SK-N-SH (cell line): ENCODE results near the gene HDAC11. TPM values are rescaled to one million over a fixed set of nuclear protein-coding genes. Genes with fewer than 3 reads are reported as not detected.

Experiments used
- CTCF ChIA-PET: fragments of 300-600, 350-600 bp; formaldehyde crosslinking; extraction: SDS; loops from one replicate; lab custom pipeline; 2021; lab: Yijun Ruan, JAX
- POLR2A ChIA-PET: fragments of 350-600 bp; sonication (Branson Sonifier 250); formaldehyde crosslinking; extraction: SDS; loops from one replicate; lab custom pipeline; 2020; ENCODE audit warnings: antibody characterized with exemption, inconsistent platforms; lab: Yijun Ruan, JAX
- DNase-seq: peaks from one replicate; pipeline ENCODE4 v3.0.0; 2012
- H2AFZ ChIP-seq: fragments of 200-600 bp; sonication (generic); 2 replicates; pipeline ENCODE4 v1.8.1; 2016; ENCODE audit warnings: antibody characterized with exemption, mild to moderate bottlenecking, low read depth
- H3F3A ChIP-seq: fragments of 200-600 bp; sonication (generic); replicated peaks from 2 replicates; pipeline ENCODE3; 2016; ENCODE audit warnings: antibody characterized with exemption, mild to moderate bottlenecking; ENCODE audit not compliant: insufficient read depth
- H3K27ac ChIP-seq, 2 experiments: fragments of 200-500 bp in 1 of 2; fragments of 200-600 bp in 1 of 2; sonication (Bioruptor generic) in 1 of 2; sonication (generic), shearing (Covaris generic) in 1 of 2; 2 replicates each; pipeline versions ENCODE4 v1.5.1 to v1.6.1; 2014 to 2016; ENCODE audit warnings: low read depth in 2 of 2, inconsistent platforms in 1 of 2, low read length in 1 of 2, mild to moderate bottlenecking in 1 of 2, mixed read lengths in 1 of 2
- H3K27me3 ChIP-seq: fragments of 200-600 bp; sonication (generic), shearing (Covaris generic); 2 replicates; pipeline ENCODE4 v1.6.1; 2016; ENCODE audit warnings: mixed run types; ENCODE audit not compliant: insufficient read depth
- H3K36me3 ChIP-seq, 2 experiments: fragments of 200-500 bp in 1 of 2; fragments of 200-600 bp in 1 of 2; sonication (Bioruptor generic) in 1 of 2; sonication (generic) in 1 of 2; replicated peaks in 1 of 2; 2 replicates each; pipeline versions ENCODE3 to v1.5.1; 2014 to 2016; ENCODE audit warnings: low read length in 1 of 2, mild to moderate bottlenecking in 1 of 2; ENCODE audit not compliant: insufficient read depth in 2 of 2, control insufficient read depth in 1 of 2
- H3K4me1 ChIP-seq, 2 experiments: fragments of 200-500 bp in 1 of 2; fragments of 200-600 bp in 1 of 2; sonication (Bioruptor generic) in 1 of 2; sonication (generic), shearing (Covaris generic) in 1 of 2; 2 replicates each; pipeline versions ENCODE4 v1.5.1 to v1.6.1; 2014 to 2016; ENCODE audit warnings: low read depth in 1 of 2, low read length in 1 of 2, mixed run types in 1 of 2; ENCODE audit not compliant: insufficient read depth in 2 of 2, control insufficient read depth in 1 of 2
- H3K4me2 ChIP-seq: fragments of 200-600 bp; sonication (generic), shearing (Covaris generic); 2 replicates; pipeline ENCODE4 v1.6.1; 2017; ENCODE audit warnings: mixed run types
- H3K4me3 ChIP-seq, 2 experiments: fragments of 200-500 bp in 1 of 2; fragments of 200-600 bp in 1 of 2; sonication (Bioruptor generic) in 1 of 2; sonication (generic), shearing (Covaris generic) in 1 of 2; 2 replicates each; pipeline versions ENCODE4 v1.5.1 to v1.8.1; 2014 to 2016; ENCODE audit warnings: low read depth in 2 of 2, inconsistent platforms in 1 of 2, low read length in 1 of 2, mild to moderate bottlenecking in 1 of 2, mixed read lengths in 1 of 2, moderate library complexity in 1 of 2
- H3K79me2 ChIP-seq: fragments of 200-600 bp; sonication (generic); 2 replicates; pipeline ENCODE4 v1.8.1; 2017; ENCODE audit warnings: mild to moderate bottlenecking; ENCODE audit not compliant: insufficient read depth
- H3K9ac ChIP-seq: fragments of 200-600 bp; sonication (generic); 2 replicates; pipeline ENCODE4 v1.6.1; 2017; ENCODE audit warnings: mixed run types
- H3K9me2 ChIP-seq: fragments of 200-600 bp; sonication (generic); 2 replicates; pipeline ENCODE4 v1.6.1; 2017; ENCODE audit warnings: mixed run types
- H3K9me3 ChIP-seq: fragments of 200-600 bp; sonication (generic); 2 replicates; pipeline ENCODE4 v1.6.1; 2017; ENCODE audit warnings: mixed run types, mild to moderate bottlenecking, moderate library complexity
- H4K20me1 ChIP-seq: fragments of 200-600 bp; sonication (generic); 2 replicates; pipeline ENCODE4 v1.6.1; 2017; ENCODE audit warnings: mild to moderate bottlenecking, mixed run types; ENCODE audit not compliant: insufficient read depth
- CHD2 ChIP-seq: fragments of 150-350 bp; IDR thresholded peaks from 2 replicates; pipeline ENCODE4 v1.6.1; 2018; ENCODE audit warnings: low read length; ENCODE audit not compliant: partially characterized antibody
- EZH2phosphoT487 ChIP-seq: fragments of 200-600 bp; sonication (generic); IDR thresholded peaks from 2 replicates; pipeline ENCODE4 v1.6.1; 2017; ENCODE audit warnings: low read depth, mixed run types, mild to moderate bottlenecking, antibody characterized with exemption, moderate library complexity, borderline replicate concordance
- GATA2 ChIP-seq: sonication (generic); formaldehyde crosslinking; IDR thresholded peaks from 2 replicates; pipeline ENCODE4 v1.5.0; 2020; ENCODE audit warnings: mild to moderate bottlenecking, missing genetic modification reagents
- JUND ChIP-seq: IDR thresholded peaks from 2 replicates; pipeline ENCODE4 v1.4.0; 2012
- MXI1 ChIP-seq: IDR thresholded peaks from 2 replicates; pipeline ENCODE4 v1.6.1; 2012; ENCODE audit warnings: mild to moderate bottlenecking, low read depth, low read length, improper control_type of control experiment
- POLR2AphosphoS5 ChIP-seq: IDR thresholded peaks from 2 replicates; pipeline ENCODE4 v1.6.1; 2012; ENCODE audit warnings: low read depth, low read length
- RFX5 ChIP-seq: IDR thresholded peaks from 2 replicates; pipeline ENCODE4 v1.6.1; 2012; ENCODE audit warnings: mild to moderate bottlenecking, improper control_type of control experiment, low read length
- SMC3 ChIP-seq: IDR thresholded peaks from 2 replicates; pipeline ENCODE4 v1.6.1; 2012; ENCODE audit warnings: low read depth, low read length, improper control_type of control experiment
- TEAD4 ChIP-seq: IDR thresholded peaks from 2 replicates; pipeline ENCODE4 v1.4.0; 2012; ENCODE audit warnings: mild to moderate bottlenecking, borderline replicate concordance; ENCODE audit not compliant: insufficient read depth
- WGBS: methylation state at CpG from one replicate; pipeline ENCODE4 v1.1.6; 2017; ENCODE audit warnings: low lambda C conversion rate; 5-methylcytosine and 5-hydroxymethylcytosine counted together
- polyA plus RNA-seq, 3 experiments: library from polyadenylated mRNA; depleted of rRNA; stranded (reverse); fragments of >200 nt; gene quantifications; 2 replicates each; pipeline ENCODE4 v1.2.3, GENCODE V29; 2012
- TF ChIP-seq, protein P1 (sequence below): IDR thresholded peaks from 2 replicates; pipeline ENCODE4; 2012
- TF ChIP-seq, protein P2 (sequence below): IDR thresholded peaks from 2 replicates; pipeline ENCODE4 v1.4.0; 2012; ENCODE audit warnings: low read depth, borderline replicate concordance
- TF ChIP-seq, protein P3 (sequence below): IDR thresholded peaks from 2 replicates; pipeline ENCODE4 v1.4.0; 2012; ENCODE audit warnings: low read depth, borderline replicate concordance

HDAC11 gene
- polyA plus RNA-seq, 1 of the 3 experiments (the other 2 are of a cell fraction) = 17.5 TPM

DNA sequence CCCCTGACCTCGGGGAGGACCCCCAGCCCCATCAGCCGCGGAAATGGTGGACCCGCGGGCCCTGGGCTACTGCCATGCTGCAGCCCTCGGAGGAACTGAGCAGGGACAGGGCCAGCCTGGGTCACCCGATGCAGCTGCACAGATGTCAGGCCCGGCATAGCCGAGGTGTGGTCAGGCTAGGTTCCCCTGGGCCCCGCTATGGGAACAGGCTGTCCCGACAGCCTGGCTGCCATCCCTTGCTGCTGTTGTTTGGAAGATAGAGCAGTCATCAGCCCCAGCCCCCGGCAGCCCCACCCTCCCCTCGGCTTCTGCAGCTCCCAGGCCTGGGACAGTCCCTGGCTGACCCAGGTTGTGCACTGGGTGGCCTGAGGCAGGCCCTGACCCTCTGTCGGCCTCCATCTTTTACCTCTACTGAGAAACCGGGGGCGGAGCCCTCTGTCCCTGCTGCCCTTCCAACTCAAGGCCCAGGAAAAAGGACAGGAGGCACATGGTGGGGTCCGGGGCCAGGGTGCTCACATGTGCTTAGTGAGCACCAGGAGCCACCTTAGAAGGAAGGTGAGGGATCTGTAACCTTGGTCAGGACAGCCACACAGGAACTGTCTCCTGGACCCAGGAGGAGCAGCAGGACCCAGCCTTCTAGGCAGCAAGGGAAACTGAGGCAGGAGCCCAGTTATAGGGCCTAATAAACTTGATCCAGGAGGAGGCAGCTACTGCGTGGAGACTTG, 37.3 kb downstream of the HDAC11 start (continued):
- no peak for TF ChIP-seq JUND
- TF ChIP-seq, protein P1, sequence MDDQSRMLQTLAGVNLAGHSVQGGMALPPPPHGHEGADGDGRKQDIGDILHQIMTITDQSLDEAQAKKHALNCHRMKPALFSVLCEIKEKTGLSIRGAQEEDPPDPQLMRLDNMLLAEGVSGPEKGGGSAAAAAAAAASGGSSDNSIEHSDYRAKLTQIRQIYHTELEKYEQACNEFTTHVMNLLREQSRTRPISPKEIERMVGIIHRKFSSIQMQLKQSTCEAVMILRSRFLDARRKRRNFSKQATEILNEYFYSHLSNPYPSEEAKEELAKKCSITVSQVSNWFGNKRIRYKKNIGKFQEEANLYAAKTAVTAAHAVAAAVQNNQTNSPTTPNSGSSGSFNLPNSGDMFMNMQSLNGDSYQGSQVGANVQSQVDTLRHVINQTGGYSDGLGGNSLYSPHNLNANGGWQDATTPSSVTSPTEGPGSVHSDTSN = no peak

DNA sequence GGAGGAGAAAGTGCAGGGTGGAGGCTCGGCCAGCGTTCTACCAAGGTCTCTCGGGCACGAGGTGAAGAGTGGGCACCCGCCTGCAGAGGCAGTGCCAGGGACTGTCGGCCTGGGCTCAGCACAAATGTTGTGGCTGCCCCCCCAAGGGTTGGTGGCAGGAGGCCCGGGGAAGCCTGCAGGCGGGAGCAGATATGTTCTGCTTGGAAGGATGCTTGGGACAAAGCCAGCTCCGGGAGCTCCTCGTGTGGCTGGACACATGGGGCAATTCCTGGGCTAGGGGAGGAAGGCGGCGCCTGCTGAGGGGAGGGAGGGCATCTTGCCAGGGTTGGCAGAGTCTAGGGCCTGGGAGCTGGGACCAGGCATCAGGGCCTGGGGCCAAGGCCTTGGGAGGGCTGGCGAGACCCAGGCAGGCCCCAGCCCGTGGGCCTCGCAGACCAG, 38.4 kb downstream of the HDAC11 start:
- no peak overlapping the region for H3K9ac ChIP-seq
- H3K4me1 ChIP-seq = peaks cover 0 to 37% of the 10 kb centered on the region in 2 experiments; a peak in 1 of 4 replicates
- no peak overlapping the region for H2AFZ ChIP-seq
- 67% methylated on average over 10 of the region's 15 CpGs for WGBS
- no peaks in the 10 kb centered on the region for H3K9me3 ChIP-seq
- ChIA-PET POLR2A (interaction anchor here (1.1 kb wide), 1 partner anchor 48 kb away, joined by 4 read pairs; no protein-coding TSS in a partner anchor), CTCF (interaction anchor here (1.1 to 29.6 kb wide), 2 partner anchors 17 to 132 kb away, joined by 5 to 872 read pairs; no protein-coding TSS in a partner anchor)
- H3K36me3 ChIP-seq = no peaks in the 10 kb centered on the region
- no peak overlapping the region for H3K4me3 ChIP-seq
- no peaks in the 10 kb centered on the region for H3K9me2 ChIP-seq
- no peaks in the 10 kb centered on the region for H4K20me1 ChIP-seq
- no peaks in the 10 kb centered on the region for H3F3A ChIP-seq
- no peaks in the 10 kb centered on the region for H3K27me3 ChIP-seq
- no peak for TF ChIP-seq MXI1
- TF ChIP-seq, protein P2, sequence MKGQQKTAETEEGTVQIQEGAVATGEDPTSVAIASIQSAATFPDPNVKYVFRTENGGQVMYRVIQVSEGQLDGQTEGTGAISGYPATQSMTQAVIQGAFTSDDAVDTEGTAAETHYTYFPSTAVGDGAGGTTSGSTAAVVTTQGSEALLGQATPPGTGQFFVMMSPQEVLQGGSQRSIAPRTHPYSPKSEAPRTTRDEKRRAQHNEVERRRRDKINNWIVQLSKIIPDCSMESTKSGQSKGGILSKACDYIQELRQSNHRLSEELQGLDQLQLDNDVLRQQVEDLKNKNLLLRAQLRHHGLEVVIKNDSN = no peak
- TF ChIP-seq CHD2 = no peak
- TF ChIP-seq, protein P3, sequence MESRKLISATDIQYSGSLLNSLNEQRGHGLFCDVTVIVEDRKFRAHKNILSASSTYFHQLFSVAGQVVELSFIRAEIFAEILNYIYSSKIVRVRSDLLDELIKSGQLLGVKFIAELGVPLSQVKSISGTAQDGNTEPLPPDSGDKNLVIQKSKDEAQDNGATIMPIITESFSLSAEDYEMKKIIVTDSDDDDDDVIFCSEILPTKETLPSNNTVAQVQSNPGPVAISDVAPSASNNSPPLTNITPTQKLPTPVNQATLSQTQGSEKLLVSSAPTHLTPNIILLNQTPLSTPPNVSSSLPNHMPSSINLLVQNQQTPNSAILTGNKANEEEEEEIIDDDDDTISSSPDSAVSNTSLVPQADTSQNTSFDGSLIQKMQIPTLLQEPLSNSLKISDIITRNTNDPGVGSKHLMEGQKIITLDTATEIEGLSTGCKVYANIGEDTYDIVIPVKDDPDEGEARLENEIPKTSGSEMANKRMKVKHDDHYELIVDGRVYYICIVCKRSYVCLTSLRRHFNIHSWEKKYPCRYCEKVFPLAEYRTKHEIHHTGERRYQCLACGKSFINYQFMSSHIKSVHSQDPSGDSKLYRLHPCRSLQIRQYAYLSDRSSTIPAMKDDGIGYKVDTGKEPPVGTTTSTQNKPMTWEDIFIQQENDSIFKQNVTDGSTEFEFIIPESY = no peak
- TF ChIP-seq POLR2AphosphoS5 = no peak
- TF ChIP-seq EZH2phosphoT487 = no peak
- TF ChIP-seq TEAD4 = no peak
- no peak for TF ChIP-seq RFX5
- no peak for TF ChIP-seq GATA2 (CRISPR knock-in tag)
- TF ChIP-seq SMC3 = no peak
- peak; percentile 68 for DNase-seq
- H3K79me2 ChIP-seq = no peaks in the 10 kb centered on the region
- H3K4me2 ChIP-seq = no peak overlapping the region
- H3K27ac ChIP-seq = peak overlapping the region in 1 of 2 experiments; percentile 19; a peak in 1 of 4 replicates
